ENCODE data around the gene TBC1D22A. TPM values are rescaled to one million over a fixed set of nuclear protein-coding genes. Genes with fewer than 3 reads are reported as not detected.

Gene TBC1D22A
- total and polyA plus RNA-seq, 9 of the 15 experiments (the other 6 are each of a cell fraction or from before 2014, with no cell fraction given), result 0.20 to 11.5 (median 5.2) TPM

DNA sequence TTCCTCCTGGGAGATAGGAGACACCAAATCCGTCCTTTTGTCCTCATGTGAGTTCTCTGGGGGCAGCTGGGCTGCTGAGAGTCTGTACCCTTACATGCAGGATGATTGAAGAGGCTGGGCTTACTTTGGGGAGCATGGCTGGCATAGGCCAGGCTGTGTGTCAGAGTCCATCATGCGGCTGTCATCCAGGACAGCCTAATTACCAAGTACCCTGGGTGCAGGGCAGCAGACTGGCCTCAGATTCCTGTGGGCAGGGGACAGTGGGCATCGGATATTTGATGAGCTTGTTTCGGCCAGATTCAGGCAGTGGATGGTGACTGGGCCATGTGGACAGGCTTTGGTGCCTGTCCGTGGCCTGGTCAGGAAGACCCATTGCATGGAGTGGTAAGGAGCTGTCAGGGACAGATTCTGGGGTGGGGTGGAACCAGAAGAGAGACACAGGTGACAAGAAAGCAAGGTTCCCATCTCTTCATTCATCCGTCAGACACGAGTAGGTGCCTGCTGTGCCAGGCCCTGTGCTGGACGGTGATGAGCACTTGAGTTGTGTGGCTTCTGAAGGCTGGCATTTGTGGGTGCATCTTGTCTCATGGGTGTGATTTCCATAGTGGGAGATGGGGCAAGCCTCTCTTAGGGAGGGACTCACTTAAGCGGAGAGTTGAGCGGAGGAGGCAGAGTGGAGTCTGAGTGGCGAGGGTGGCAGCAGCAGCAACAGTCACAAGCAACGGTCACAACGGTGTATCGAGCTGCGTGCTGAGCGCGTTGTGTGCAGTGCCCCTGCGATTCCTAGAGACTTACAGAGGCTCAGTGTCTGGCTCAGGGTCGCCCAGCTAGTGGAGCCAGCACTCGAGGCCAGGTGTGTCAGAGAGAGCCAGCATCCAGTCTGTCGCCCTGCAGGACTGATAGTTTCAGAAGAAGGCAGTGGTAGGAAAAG lies 48.7 kb downstream of the TBC1D22A start:
- no peaks in the 10 kb centered on the region for H3K79me2 ChIP-seq (ENCODE audit: control insufficient read depth, insufficient read depth, low read length)
- no peak overlapping the region for H3K9ac ChIP-seq (ENCODE audit: insufficient read depth in 1 of 2, low read depth in 2 of 2, low read length in 2 of 2)
- 73% methylated on average over 18 of the region's 21 CpGs for WGBS (ENCODE audit: insufficient coverage, low coverage, missing lambda C conversion rate)
- in situ Hi-C loops (cut with MboI) (no loop called here), intact Hi-C loops (cut with micrococcal nuclease) (no loop called here)
- H3K36me3 ChIP-seq (ENCODE audit: control insufficient read depth, insufficient read depth, low read length), result no peaks in the 10 kb centered on the region
- no peak overlapping the region for H3K4me2 ChIP-seq (ENCODE audit: insufficient read depth, low read length)
- FAIRE-seq (no peak), DNase-seq (ENCODE audit: extremely low read depth in 1 of 4, low spot score in 3 of 4) (no peak), ATAC-seq (no peak)
- H3K9me1 ChIP-seq (ENCODE audit: control insufficient read depth, insufficient read depth, low read length), result no peaks in the 10 kb centered on the region
- BruUV-seq (replicated peaks), result no TSS peak
- no peaks in the 10 kb centered on the region for H3K27me3 ChIP-seq (ENCODE audit: control insufficient read depth in 2 of 2, insufficient read depth in 2 of 2, low read length in 2 of 2)
- H3K4me3 ChIP-seq, result no peak overlapping the region
- TF ChIP-seq ZNF644 (tag; IDR thresholded peaks at IDR 0.05; ENCODE audit: low read depth), result no peak
- TF ChIP-seq HOMEZ (CRISPR knock-in tag; IDR thresholded peaks at IDR 0.05), result no peak
- no peak for TF ChIP-seq TAF9B (IDR thresholded peaks at IDR 0.05; ENCODE audit: partially characterized antibody)
- no peak for TF ChIP-seq THRAP3 (IDR thresholded peaks at IDR 0.05; ENCODE audit: borderline replicate concordance)
- H3K9me3 ChIP-seq (replicated peaks; ENCODE audit: control insufficient read depth, insufficient read depth, low read depth, low read length), result no peaks in the 10 kb centered on the region
- peaks cover 6 to 7% of the 10 kb centered on the region in 2 experiments; a peak in 4 of 5 replicates for H3K4me1 ChIP-seq (replicated peaks in 1 of 2; ENCODE audit: control insufficient read depth in 2 of 2, insufficient read depth in 2 of 2, low read length in 2 of 2)
- POLR2A ChIA-PET, result interaction anchor here (0.6 kb wide), 1 partner anchor 15 kb away, joined by 4 read pairs; no protein-coding TSS in a partner anchor
- no peak overlapping the region for H2AFZ ChIP-seq (ENCODE audit: low read depth, low read length)
- CTCF ChIA-PET (ENCODE audit: low intra/inter-chr PET ratio), result no interaction called here
- H3K27ac ChIP-seq (ENCODE audit: extremely low read depth, low read depth, low read length), result no peak overlapping the region
- peaks cover 13% of the 10 kb centered on the region; the same call in 1 of the 2 replicates for H4K20me1 ChIP-seq (replicated peaks; ENCODE audit: control insufficient read depth, insufficient read depth, low read length)

Data from K562 (cell line).